Upper lobe of left lung (tissue), 4 donors: ENCODE measurements around the gene MYL4.

ENCODE experiments used
- POLR2A ChIP-seq, 4 donors: fragments of 450-650 bp; IDR thresholded peaks; one replicate each; pipeline ENCODE4 v1.5.1; 2016 to 2017; ENCODE audit warnings: antibody characterized with exemption in 4 of 4, mild to moderate bottlenecking in 2 of 4
- TF ChIP-seq, protein P1 (sequence below), 6 experiments: fragments of 450-650 bp in 4 of 6; fragments of 200-600 bp in 2 of 6; sonication (generic) in 2 of 6; IDR thresholded peaks; one replicate each; pipeline ENCODE4 v1.5.1; 2016 to 2019; ENCODE audit warnings: antibody characterized with exemption in 6 of 6

DNA sequence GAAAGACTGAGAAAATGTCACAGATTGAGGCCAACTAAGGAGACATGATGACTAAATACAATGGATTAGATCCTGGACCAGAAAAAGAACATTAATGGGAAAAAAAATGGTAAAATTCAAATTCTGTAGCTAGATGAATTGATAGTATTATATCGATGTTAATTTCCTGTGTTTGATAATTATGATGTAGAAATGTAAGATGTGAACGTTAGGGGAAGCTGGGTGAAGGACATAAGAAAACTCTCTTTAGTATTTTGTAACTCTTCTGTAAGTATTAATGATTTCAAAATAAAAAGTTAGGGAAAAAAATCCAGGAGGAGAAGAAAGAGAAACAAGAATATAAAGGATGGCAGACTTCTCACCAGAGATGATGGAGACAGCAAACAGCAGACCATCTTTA, 41.7 kb downstream of the MYL4 start:
- no peak for TF ChIP-seq POLR2A (IDR thresholded peaks at IDR 0.05)
- TF ChIP-seq, protein P1, sequence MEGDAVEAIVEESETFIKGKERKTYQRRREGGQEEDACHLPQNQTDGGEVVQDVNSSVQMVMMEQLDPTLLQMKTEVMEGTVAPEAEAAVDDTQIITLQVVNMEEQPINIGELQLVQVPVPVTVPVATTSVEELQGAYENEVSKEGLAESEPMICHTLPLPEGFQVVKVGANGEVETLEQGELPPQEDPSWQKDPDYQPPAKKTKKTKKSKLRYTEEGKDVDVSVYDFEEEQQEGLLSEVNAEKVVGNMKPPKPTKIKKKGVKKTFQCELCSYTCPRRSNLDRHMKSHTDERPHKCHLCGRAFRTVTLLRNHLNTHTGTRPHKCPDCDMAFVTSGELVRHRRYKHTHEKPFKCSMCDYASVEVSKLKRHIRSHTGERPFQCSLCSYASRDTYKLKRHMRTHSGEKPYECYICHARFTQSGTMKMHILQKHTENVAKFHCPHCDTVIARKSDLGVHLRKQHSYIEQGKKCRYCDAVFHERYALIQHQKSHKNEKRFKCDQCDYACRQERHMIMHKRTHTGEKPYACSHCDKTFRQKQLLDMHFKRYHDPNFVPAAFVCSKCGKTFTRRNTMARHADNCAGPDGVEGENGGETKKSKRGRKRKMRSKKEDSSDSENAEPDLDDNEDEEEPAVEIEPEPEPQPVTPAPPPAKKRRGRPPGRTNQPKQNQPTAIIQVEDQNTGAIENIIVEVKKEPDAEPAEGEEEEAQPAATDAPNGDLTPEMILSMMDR (IDR thresholded peaks at IDR 0.05): no peak
